Measurements from ENCODE around the gene GMCL2.

The GMCL2 gene

DNA sequence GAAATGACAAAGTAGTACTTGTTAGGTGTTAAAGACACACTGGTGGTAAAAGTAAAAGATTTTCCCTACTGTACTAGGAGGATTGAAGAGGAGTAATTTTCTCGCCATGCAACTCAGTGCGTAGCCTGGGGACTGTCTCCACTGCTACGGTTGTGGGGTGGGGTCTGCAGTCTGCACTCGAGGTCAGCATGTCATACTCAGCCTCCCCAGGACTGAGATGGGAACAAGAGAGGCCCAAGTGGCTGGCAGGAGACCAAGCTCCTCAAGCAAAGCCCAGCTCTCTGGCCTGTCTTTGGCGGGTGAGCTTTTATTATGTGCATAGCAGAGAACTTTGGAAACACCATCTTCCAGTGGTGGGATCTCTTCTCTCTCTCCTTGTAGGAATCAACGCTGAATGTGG lies 43.9 kb downstream of the GMCL2 start:
- no peak for DNase-seq (ENCODE audit: low spot score)

DNA sequence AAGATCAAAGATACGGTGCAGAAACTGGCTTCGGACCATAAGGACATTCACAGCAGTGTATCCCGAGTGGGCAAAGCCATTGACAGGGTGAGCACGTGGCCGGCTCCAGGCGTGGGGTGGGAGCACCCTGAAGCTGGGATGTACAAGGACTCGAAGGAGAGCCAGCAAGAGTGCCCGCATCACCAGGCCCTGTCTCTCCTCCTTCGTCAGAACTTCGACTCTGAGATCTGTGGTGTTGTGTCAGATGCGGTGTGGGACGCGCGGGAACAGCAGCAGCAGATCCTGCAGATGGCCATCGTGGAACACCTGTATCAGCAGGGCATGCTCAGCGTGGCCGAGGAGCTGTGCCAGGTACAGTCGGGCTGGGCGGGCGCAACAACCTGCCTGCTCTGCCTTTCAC lies 44.5 kb downstream of the GMCL2 start:
- DNase-seq (ENCODE audit: low spot score) = no peak

DNA sequence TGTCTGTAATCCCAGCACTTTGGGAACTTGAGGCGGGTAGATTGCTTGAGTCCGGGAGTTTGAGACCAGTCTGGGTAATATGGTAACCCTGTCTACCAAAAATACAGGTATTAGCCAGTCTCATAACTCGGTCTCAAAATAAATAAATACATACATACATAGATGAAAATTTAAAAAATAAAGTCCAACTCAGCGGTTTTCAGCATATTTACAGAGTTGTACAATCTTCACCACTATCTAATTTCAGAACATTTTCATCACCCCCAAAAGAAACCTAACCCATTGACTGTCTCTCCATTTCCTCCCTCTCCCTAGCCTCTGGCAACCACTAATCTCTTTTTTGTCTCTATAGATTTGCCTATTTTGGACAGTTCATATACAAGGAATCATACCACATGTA lies 45.6 kb downstream of the GMCL2 start:
- no peak for DNase-seq (ENCODE audit: low spot score)

DNA sequence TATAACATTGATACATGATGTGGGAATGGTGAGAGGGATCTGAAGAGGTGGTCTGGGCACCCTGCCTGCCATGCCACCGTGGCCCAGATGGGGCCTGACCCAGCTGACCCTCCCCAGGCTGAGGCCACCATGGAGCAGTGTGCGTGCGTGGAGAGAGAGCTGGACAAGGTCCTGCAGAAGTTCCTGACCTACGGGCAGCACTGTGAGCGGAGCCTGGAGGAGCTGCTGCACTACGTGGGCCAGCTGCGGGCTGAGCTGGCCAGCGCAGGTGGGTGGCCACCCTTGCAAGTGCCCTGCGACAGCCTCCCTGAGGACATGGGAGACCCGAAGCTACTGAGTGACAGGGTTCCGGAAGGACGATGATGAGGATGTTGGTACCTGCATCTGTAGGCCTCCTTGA lies 49.2 kb downstream of the GMCL2 start:
- no peak for DNase-seq (ENCODE audit: low spot score)

DNA sequence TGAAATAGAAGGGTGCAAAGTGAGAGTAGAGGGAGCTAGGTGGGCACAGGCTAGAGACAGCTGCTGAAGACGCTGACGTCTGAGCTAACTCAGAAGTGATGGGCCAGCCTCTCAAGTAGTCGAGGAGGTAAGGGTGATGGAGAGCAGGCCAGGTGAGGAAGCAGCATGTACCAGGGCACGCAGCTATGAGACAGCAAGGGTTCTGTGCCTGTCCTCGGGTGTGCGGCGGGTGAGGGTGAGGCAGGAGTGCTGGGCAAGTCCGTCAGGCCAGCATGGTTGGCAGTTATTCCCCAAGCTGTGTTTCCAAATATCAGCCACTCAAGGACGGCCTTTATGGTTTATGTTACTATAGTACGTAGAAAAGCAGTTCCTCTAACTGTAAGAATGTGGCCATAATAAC lies 50.2 kb downstream of the GMCL2 start:
- no peak for DNase-seq (ENCODE audit: low spot score)

All from globus pallidus (tissue), 1 donor.